Breast epithelium (tissue), 3 donors: Measurements from ENCODE around the gene PTPN2.

ENCODE experiments used
- POLR2A ChIP-seq: fragments of 450-650 bp; IDR thresholded peaks from one replicate; pipeline ENCODE4 v1.6.1; 2016; ENCODE audit warnings: antibody characterized with exemption, mild to moderate bottlenecking, moderate library complexity
- TF ChIP-seq, protein P1 (sequence below), 3 donors: fragments of 450-650 bp; IDR thresholded peaks; one replicate each; pipeline ENCODE4 v1.5.1; 2016 to 2017; ENCODE audit warnings: antibody characterized with exemption in 3 of 3, mild to moderate bottlenecking in 3 of 3, moderate library complexity in 3 of 3

DNA sequence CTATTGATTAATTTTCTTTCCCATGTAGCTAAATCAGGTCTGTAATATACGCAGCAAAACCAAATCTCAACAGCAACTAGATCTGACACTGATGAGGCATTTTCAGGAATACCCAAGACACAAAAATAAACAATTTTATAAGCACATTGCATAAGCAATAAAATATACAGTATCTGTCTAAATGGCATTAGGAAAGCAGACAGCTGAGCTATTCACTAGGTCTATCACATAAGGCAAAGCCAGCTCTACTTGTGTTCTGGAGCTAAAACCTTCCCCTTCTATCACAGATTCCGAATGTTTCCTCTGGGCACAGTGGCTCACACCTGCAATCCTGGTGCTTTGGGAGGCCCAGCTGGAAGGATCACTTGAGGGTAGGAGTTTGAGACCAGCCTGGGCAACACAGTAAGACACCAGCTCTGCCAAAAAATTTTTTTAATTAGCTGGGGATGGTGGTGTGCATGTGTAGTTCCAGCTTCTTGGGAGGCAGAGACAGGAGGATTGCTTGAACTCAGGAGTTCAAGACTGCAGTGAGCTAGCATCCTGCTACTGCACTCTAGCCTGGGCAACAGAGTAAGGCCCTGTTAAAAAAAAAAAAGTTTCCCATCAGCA is 21.1 kb downstream of the PTPN2 start:
- TF ChIP-seq, protein P1, sequence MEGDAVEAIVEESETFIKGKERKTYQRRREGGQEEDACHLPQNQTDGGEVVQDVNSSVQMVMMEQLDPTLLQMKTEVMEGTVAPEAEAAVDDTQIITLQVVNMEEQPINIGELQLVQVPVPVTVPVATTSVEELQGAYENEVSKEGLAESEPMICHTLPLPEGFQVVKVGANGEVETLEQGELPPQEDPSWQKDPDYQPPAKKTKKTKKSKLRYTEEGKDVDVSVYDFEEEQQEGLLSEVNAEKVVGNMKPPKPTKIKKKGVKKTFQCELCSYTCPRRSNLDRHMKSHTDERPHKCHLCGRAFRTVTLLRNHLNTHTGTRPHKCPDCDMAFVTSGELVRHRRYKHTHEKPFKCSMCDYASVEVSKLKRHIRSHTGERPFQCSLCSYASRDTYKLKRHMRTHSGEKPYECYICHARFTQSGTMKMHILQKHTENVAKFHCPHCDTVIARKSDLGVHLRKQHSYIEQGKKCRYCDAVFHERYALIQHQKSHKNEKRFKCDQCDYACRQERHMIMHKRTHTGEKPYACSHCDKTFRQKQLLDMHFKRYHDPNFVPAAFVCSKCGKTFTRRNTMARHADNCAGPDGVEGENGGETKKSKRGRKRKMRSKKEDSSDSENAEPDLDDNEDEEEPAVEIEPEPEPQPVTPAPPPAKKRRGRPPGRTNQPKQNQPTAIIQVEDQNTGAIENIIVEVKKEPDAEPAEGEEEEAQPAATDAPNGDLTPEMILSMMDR (IDR thresholded peaks at IDR 0.05) = no peak
- no peak for TF ChIP-seq POLR2A
